Lung microvascular endothelial cell (primary cell): ENCODE measurements around the gene DENND4B. TPM values are rescaled to one million over a fixed set of nuclear protein-coding genes. Genes with fewer than 3 reads are reported as not detected.
"Not testable (repeated sequence)": the region's sequence is repeated elsewhere in the genome, so short reads cannot be mapped to it uniquely, and the experiment has no call there.

Experiments used
- DNase-seq, 2 donors: peaks; one replicate each; pipeline versions ENCODE4 v3.0.0 to v3.0.0-alpha.2; 2010; ENCODE audit warnings: low read depth in 2 of 2
- total RNA-seq: library from RNA; depleted of rRNA; stranded (reverse); fragments of >200 nt; gene quantifications from 2 replicates; pipeline ENCODE4 v1.2.1, GENCODE V29; 2014

Gene DENND4B, protein sequence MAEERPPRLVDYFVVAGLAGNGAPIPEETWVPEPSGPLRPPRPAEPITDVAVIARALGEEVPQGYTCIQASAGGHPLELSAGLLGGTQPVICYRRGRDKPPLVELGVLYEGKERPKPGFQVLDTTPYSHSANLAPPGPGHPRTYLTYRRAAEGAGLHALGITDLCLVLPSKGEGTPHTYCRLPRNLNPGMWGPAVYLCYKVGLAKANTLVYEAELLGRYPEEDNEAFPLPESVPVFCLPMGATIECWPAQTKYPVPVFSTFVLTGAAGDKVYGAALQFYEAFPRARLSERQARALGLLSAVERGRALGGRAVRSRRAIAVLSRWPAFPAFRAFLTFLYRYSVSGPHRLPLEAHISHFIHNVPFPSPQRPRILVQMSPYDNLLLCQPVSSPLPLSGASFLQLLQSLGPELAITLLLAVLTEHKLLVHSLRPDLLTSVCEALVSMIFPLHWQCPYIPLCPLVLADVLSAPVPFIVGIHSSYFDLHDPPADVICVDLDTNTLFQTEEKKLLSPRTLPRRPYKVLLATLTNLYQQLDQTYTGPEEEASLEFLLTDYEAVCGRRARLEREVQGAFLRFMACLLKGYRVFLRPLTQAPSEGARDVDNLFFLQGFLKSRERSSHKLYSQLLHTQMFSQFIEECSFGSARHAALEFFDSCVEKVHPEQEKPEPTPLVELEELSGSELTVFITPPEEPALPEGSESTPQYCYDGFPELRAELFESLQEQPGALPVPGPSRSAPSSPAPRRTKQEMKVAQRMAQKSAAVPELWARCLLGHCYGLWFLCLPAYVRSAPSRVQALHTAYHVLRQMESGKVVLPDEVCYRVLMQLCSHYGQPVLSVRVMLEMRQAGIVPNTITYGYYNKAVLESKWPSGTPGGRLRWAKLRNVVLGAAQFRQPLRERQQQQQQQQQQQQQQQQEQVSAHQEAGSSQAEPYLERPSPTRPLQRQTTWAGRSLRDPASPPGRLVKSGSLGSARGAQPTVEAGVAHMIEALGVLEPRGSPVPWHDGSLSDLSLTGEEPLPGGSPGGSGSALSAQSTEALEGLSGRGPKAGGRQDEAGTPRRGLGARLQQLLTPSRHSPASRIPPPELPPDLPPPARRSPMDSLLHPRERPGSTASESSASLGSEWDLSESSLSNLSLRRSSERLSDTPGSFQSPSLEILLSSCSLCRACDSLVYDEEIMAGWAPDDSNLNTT (N-terminal part only)
- 5.7 and 12.3 TPM in 2 replicates for total RNA-seq

DNA sequence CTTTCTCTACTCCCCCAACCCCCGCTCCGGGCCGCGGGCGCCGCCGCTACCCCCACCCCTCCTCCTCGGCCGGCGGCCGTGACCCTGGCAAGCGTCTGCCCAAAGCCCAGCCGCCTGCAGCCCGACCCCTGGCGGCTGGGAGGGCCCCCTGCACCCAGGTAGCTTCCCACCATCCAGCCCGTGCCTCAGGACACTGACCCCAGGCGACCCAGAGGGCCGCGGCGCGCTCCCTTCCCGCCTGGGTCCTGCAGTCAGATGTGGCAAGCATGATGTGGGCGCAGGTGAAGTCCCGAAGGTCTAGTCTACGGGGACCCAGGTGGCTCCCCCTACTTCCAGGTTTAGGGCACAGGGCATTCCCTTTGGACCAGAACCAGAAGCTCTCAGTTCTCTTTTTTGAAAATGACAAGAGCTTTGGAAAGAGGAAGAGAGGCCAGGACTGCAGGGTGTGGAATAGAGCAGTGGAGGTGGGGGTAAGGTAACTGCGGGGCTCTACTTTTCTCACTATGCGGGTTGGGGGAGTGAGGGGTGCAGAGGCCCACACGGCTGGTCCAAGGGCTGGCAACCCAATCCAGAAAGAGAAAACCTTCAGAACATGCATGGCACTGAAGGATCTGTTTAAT is at the start of gene DENND4B:
TSS of gene DENND4B (minus strand) at position 97 of the 620 bp plus-strand sequence. CDS start 2,344 bp downstream, outside the sequence.
- DNase-seq, result peak; percentile 83 to 86

DNA sequence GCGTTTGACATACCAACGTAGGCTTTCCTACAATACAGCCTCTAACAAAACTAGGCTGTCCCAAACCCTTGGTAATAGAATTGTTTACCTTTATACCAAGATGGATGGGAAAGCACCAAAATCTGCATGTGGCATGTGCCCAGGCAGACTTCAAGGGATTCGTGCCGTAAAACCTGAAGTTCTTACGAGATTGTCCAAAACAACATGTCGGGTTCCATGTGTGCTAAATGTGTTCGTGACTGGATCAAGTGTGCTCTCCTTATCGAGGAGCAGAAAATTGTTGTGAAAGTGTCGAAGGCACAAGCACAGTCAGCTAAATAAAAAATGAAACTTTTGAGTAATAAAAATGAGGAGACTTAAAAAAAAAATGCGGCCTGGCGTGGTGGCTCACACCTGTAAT is 49.1 kb upstream of the DENND4B start:
- no peak for DNase-seq

DNA sequence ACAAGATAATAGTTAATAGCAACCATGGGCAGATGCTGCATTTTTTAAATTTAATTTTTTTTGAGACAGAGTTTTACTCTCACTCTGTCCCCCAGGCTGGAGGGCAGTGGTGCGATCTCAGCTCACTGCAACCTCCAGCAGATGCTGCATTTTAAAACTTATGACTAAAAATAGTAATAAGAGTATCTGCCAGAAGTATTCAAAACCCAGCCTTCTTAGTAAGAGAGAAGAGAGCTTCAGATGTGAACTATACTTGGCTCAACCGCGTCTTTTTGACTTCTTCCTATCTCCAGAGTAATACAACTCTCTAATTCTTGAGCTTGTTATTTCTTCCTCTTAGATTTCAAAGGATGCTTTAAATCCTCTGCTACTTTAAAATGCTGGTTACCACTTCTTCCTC is 48.7 kb upstream of the DENND4B start:
- DNase-seq, result no peak

DNA sequence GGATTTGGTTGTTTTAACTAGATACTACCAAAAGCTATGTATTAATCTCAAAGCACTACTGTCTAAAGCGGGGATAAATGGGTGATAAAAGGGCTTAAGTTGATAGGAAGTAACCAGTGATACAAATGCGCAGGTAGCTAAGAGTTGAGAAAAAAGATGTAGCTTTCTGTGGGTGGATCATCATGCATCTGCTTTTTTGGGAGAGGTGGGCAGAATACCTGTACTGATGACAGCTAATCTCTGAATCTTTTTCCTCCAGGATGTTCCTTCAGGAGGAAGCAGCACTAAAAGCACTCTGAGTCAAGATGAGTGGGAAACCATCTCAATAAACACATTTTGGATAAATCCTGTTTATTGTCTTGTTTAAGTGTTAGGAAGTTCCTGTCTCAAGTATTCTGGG is 45.3 kb upstream of the DENND4B start:
- no peak for DNase-seq

DNA sequence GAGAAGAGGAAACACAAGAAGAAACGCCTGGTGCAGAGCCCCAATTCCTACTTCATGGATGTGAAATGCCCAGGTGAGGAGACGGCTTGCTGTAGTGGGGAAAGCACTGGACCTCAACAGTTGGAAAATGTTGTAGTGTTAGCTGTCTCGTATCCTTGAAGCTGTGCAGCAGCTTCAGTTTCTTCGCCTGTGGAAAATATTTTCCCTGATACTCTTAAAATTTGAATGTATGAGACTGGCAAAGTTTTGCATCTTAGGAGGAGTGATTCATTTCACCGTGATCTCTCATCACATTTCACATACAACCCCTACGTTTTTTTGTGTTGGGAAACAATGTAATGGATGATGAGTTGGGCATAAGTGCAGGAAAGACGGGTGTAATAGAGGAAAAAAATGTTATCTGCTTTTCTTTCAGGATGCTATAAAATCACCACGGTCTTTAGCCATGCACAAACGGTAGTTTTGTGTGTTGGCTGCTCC is 44.7 kb upstream of the DENND4B start:
- DNase-seq, result peak; percentile 16 to 20

DNA sequence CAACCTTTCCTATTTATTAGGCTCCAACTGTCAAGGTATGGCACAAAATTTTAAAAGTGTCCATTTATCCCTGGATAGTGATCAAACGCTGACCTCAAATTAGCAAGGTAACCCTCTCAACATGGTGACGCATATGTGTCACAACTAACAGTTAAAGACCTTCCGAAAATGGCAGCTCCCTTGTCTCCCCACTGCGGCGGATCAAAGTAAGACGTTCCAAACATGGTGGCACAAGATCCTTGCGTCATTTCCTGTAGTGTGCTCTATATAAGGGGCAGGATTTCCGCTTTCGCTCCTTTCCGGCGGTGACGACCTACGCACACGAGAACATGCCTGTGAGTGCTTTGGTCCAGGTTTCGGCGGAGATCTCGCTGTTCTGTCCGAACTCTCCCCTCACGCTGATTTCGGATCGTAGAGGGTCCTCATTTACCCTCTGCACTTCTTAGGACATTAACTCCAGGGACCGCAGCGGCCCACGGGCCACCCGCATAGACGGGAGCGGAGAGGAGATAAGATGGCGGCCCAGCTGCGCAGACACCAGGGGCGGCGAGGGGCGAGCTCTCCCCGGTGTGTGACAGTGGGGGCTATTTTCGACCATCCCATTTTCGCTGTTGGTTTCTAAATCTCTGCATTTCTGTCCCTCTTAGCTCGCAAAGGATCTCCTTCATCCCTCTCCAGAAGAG is 44.1 kb upstream of the DENND4B start, which contains the start of gene RPS27:
TSS of gene RPS27 (plus strand) at position 295 of the 683 bp plus-strand sequence. CDS start at position 330, 35 bp downstream.
- DNase-seq, result peak; percentile 98

DNA sequence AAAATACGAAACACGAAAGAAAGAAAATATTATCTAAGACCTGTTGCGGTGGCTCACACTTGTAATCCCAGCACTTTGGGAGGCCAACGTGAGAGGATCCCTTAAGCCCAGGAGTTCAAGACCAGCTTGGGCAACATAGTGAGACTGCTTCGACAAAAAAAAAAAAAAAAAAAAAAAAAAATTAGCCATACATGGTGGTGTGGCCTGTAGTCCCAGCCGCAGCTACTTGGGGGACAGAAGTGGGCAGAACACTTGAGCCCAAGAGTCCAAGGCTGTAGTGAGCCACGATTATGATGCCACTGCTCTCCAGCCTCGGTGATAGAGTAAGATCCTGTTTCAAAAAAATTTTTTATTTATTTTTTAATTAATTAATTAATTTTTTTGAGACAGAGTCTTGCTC is 41.1 kb upstream of the DENND4B start:
- DNase-seq, result no peak

DNA sequence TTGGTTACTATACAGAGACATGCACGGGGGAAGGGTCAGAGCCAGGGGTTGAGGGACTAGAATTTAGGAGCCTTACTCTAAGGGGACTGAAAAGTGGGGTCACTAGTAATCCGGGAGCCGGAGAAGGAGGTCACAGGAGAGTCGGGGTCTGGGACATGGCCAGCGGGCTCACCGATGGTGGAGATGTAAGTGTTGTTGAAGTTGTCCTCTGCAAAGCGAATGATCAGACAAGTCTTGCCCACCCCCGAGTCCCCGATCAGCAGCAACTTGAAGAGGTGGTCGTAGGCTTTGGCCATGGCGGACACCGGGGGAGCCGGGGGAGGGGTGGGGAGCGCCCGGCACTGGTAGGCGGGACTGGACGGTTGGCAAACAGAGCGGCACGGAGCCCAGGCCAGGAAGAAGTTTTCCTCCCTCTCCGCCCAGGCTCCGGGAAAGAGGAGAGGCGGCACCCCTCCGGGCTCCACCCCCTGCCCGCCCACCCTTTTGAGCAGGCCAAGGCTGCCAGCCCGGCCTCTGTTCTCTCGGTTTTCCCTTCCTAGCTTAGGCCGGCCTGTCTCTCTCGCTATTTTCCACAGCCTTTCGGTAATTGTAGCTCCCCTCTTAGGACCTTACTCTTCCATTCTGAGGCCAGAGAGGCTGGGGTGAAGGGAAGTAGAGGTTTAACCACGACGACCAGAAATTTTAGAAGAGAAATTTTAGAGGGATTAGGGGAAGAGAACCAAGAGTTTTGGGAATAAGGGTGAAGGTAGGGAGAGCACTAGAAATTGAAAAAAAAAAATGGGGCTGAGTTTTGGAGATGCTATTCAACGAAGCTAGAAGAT is 39.6 kb upstream of the DENND4B start, which contains the start of gene RAB13:
TSS of gene RAB13 (minus strand) at position 399 of the 821 bp plus-strand sequence. CDS start at position 296, 103 bp downstream.
- DNase-seq, result peak; percentile 77 to 84

DNA sequence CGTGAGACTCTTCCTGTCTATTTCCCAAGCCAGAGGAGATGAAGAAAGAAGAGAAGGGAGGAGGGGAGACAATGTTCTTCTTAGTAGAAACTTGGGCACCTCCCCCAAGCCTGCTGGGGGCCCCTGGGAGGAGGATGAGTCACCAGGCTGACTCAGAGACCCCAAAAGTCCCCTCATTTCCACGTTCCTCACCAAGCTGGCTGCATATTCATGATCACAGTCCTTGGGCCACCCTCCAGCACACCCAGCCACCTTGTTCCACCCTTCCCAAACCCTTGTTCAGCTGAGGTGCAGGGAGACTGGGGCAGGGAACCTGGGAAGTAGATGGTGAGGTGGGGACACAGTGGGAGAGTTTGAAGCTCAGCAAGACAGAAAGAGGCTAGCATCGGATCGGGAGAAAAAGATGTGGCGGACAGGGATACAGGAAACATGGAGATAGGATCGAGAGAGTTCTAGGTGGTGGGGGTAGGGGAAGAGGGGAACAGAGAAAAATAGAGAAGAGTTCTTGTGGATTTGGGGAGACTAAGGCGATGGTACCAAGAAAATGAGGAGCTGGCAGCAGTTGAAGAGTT is 38.9 kb upstream of the DENND4B start:
- peak in 1 of 2 donors; percentile 74 for DNase-seq

DNA sequence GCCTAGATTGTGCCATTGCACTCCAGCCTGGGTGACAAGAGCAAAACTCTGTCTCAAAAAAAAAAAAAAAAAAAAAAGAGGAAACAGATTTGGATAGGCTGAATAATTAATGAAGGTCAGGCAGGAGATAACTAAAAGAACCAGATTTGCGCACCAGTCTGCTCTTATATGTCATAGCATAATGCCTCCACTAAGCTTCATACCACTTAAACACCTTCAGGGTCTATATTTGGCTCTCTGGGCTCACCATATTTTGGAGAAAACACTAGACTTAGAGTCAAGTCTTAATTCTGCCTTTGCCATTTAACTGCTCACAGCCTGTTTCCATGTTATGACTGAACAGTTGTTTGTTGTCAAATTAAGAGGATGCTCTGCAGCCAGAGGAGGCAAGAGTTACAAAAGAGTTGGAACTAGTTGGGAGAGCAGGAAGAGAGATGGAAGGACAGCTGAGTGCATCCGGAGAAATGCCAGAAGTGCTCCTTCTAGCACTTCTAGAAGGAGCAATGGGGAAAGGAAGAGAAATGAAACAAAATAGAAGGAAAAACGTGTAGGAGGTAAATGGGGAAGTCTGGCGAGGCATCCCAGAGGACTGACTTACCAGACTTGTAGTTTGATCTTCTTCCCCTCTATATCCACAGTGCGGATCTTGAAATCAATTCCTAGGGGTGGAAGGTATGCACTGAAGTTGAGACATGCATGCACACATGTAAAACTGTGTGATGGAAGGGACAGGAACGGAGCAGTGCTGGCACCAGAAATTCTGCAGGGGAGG is 37.8 kb upstream of the DENND4B start:
- DNase-seq, result no peak

DNA sequence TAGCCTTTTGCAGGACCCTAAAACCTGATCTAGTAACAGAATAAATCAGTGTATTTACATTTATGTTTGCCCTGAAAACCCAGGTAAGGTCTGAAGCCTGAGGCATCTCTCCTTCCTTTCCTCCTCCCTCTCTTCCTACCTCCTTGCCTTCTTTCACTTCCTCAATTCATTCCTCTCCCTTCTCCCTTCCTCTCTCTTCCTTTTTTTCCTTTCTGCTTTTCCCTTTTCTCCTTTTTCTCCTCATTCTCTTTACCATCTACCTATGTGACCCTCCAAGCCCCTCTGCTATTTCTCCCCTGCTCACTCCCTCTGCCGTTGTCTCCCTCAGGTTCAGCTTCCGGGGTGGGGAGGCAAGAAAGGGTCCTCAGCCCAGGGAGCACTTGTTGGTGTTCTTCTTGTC is 35.2 kb upstream of the DENND4B start:
- not testable (repeated sequence) for DNase-seq

DNA sequence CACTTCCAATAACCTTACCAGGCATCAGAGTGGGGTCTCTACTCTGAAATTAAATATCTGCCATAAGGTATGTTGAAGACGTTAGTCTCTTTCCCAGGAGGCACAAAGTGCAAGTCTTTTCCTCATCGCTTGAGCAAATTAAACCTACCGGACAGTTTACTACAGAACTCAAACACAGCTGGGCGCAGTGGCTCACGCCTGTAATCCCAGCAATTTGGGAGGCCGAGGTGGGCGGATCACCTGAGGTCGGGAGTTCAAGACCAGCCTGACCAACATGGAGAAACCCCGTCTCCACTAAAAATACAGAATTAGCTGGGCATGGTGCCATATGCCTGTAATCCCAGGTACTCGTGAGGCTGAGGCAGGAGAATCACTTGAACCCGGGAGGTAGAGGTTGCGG is 32.6 kb upstream of the DENND4B start:
- DNase-seq, result not testable (repeated sequence)

DNA sequence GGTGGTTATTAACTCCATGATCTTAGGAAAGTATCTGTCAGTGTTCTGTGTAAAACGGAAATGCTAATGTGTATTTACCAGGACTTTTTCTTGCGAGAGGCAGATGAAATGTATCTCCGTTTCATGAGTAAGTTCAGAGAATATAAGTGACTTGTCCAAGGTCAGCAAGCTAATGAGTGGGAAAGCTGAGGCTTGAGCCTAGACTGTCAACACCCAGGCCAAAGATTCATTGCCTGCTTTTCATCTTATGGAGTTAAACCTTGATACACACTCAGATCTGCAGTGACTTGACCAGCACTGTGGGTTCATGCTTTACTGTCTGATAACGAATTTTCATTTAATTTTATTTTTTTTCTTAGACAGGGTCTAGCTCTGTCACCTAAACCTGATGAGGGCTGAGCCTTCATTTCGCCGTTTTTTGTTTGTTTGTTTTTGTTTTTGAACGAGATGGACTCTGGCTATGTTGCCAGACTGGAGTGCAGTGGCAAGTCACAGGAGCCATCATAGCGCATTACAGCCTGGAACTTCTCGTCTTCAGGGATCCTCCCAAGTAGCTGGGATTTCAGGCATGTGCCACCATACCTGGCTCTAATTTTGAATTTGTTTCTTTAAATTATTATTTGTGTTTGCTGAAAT is 31.9 kb upstream of the DENND4B start:
- DNase-seq, result no peak

DNA sequence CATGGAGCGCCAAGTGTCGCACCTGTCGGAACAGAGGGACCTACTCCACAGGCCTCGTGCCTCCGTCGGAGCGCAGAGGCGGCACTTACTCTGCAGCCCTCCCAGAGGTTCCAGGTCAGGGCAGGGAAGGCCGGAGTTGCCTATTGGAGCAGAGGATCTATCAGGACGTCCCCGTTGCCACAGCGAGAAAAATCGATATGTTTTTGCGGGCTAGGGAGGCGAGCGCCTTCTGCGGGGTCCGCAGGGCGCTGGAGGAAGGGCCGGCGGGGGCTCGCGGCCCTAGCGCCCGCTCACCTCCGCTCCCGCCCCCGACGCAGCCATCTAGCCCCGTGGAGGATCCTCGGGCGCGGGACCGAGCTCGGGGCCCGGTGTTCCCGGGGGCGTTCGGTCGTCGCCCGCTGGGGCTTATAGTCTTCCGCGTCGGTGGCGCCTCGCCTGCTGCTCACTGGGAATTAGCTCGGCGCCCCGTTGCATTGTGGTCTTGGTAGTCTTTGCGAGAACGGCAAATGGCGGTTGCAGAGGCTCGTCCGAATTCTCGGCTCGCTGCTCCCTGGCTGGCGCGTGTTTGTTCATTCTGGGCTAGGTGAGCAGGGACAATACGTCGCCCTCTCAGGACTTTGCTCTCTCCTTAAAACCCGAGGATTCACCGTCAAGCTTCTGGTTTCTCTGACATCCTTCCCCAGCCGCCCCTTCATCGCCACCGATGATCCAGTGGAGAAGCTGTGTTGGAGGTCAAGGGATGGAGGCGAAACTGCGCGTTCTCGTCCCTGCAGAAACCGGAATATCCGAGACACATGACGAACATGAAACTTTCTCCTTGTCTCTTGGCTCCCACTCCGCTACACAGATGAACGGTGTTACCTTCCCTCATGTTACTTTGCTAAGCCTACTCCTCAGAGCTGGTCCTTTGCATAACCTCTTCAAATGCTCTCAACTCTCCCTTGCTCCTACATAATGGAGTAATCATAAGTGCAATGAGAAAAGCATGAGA is 31.0 kb upstream of the DENND4B start, which contains the start of gene JTB:
TSS of gene JTB (minus strand) at position 425 of the 991 bp plus-strand sequence. CDS start at position 3, 422 bp downstream.
- peak; percentile 85 to 86 for DNase-seq

DNA sequence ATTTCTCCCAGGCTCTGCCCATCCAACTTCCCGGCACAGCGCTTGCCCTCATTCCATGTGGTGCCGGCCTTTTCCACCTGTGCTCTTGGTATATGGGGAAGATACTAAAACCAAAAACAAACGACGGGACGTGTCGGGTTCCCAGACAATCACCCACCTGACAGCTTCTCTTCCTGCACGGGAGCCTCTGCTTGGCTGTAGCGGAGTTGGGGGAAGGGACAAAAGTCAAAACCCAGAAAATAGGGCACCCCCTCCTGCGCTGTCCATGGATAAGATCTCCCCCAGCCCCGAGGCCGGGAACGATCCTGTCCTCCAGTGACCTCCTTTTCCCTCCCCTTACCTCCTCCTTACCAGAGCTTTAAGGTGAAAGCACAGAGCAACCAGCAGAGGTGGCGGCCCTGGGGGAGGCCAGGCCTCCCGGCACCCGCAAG is 30.3 kb upstream of the DENND4B start:
- DNase-seq, result no peak

DNA sequence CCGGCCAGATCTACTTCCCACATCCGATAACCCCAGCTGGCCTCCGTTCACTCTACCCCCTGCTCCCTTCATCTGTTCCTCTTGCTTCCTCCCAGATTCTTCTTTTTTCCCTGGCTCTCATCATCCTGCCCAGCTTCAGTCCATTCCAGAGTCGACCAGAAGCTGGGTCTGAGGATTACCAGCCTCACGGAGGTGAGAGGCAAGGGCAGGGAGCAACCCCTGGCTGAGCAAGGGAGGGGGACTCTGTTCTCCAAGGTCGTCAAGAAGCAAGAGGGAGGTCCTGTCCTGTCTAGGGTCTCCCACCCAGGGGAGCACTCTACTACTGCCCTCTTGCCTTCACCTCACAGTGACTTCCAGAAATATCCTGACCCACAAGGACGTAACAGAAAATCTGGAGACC is 27.0 kb upstream of the DENND4B start:
- DNase-seq, result no peak
